Measurements from ENCODE around the gene TLL1. TPM values are rescaled to one million over a fixed set of nuclear protein-coding genes. Genes with fewer than 3 reads are reported as not detected.
A peak's percentile ranks its signal among the peaks of the same experiment; 100 is the strongest.

Gene TLL1
- not detected for polyA plus RNA-seq (ENCODE audit: low read depth in 6 of 6)

DNA sequence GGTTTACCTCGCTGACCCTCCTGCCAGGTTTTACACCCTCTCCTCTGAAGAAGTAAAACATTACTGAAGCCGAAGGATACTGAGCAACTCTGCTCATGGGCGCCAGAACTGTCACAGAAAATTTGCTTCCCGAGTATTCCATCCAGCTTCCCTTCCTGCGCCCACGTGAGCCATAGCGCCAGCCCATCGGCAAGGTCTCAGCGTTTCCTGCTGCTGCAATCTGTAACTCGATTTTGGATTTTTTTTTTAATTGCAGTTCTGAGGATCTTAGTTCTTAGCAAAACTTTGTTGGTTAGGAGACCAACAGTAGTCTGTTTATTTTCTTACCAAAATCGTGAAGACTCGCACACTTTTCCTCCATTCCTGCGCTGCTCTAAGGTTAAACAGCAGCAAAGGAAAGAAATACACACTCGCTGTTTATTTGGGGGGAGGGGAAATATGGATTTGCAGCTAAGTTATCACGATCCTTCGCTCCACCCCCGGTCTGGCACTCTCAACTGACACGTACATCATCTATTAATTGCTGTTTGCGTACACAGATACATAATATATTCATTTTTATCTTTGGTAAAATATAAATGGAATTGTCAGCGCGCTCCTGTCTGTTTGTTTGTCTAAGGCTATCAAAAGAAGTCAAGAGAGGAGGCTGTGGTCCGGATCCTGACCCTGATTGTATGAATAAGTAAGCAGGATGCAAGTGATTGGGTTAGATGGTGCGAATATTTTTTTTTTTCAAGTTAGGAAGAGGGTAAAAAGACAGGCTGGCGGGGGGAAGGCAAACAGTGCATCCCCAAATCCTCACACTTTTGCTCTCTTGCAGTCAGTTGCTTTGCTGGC is at the start of gene TLL1:
TSS of gene TLL1 (plus strand) at position 777 of the 837 bp plus-strand sequence. CDS start 668 bp downstream, outside the sequence.
- no peaks in the 10 kb centered on the region for H3K36me3 Mint-ChIP-seq
- H3K27ac Mint-ChIP-seq, result peak within 1 kb of the TSS in 1 of 6 donors; percentile 51
- H3K4me1 Mint-ChIP-seq, result peaks cover 0 to 24% (median 9%) of the 10 kb centered on the region in 3 donors
- ATAC-seq (ENCODE audit: low read depth in 2 of 2), result no peak
- peak within 1 kb of the TSS in 3 of 8 donors; percentile 15 to 51 (median 43) for H3K4me3 Mint-ChIP-seq
- DNase-seq, result no peak
- peaks cover 0 to 5% (median 0%) of the 10 kb centered on the region in 7 donors for H3K9me3 Mint-ChIP-seq
- H3K27me3 Mint-ChIP-seq, result peaks cover 23 to 58% (median 44%) of the 10 kb centered on the region in 3 donors

DNA sequence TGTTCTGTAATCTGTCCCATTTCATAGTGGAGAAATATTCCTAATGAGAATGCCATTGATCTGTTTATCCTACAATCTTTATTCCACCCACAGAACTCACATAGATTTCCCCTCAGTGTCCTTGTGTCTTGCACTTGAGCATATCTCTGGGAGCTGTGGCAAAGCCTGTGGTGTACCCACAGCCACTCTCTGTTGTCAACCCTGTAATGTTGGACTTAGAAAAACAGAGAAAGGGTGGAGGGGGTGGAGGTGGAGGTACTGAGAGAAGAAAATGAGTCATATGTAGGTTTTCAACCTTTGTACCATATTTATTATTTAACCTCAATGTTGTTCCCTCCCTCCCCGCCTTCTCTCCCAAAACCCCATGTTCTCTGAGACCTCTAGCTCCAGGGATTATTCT is 46.9 kb upstream of the TLL1 start:
- Mint-ChIP-seq H3K27ac (no peak overlapping the region), H3K4me1 (no peaks in the 10 kb centered on the region), H3K4me3 (no peak overlapping the region), H3K36me3 (no peaks in the 10 kb centered on the region), H3K27me3 (no peaks in the 10 kb centered on the region), H3K9me3 (peaks cover 0 to 14% (median 5%) of the 10 kb centered on the region in 7 donors)
- ATAC-seq (ENCODE audit: low read depth in 2 of 2), result no peak
- no peak for DNase-seq

DNA sequence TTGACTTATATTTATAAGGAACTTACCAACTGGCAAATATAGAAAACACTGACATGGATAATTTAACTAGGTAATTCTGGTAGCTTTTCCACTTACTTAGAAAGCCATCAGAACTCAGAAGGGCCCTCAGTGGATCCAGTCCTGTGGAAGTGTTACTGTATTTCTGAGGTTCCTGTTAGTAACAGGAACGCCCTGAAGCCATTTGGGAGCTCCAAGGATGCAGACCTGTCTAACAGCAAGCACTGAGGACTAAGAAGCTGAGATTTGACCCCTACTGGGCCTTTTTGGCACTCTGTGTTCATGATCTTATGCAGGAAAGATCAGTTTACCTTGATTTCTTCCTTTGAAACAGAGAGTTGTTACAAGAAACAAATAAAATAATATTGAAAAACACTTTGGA is 46.0 kb upstream of the TLL1 start:
- DNase-seq (no peak), ATAC-seq (ENCODE audit: low read depth in 2 of 2) (no peak)
- H3K27me3 Mint-ChIP-seq, result no peaks in the 10 kb centered on the region
- no peak overlapping the region for H3K4me3 Mint-ChIP-seq
- H3K4me1 Mint-ChIP-seq, result no peaks in the 10 kb centered on the region
- H3K27ac Mint-ChIP-seq, result no peak overlapping the region
- H3K36me3 Mint-ChIP-seq, result no peaks in the 10 kb centered on the region
- peaks cover 2 to 11% (median 5%) of the 10 kb centered on the region in 7 donors for H3K9me3 Mint-ChIP-seq

DNA sequence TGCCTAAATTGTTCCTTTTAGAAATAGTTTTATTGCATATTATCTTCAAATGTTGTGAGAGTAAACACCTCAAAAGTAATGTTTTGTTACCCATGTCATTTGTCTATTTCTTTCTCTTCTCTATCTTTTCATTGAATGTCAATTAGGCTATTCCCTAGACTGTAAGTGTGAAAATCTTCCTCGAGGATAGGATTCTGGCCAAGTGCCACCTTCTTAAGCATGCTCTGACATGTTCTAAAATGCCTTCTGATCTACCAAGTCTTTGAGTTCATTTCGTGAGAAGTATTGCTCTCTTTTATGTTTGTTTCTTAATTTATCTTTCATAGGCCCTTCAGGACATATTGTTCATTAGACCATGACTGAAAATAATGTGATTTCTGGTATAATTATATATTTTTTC is 44.1 kb upstream of the TLL1 start:
- no peak for DNase-seq
- ATAC-seq (ENCODE audit: low read depth in 2 of 2), result no peak

DNA sequence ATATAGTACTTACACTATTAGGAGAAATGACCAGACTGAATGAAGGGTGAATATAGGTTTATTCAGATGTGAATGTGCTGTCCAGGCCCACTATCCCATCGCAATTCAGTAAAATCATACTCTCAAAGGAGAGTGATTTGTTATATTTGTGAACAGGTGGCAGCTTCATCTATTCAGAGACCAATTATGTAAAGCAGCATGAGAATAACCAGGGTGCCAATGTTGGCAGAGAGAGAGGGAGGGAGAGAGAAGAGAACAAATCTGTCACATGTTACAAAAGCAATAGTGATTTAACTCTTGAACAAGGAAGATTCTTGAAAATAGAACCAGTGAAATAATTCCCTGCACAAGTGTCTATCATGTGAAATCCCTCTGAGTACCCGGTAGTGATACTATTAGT is 38.9 kb upstream of the TLL1 start:
- Mint-ChIP-seq H3K36me3 (no peaks in the 10 kb centered on the region), H3K4me3 (no peak overlapping the region), H3K27ac (no peak overlapping the region), H3K9me3 (peaks cover 0 to 5% (median 0%) of the 10 kb centered on the region in 7 donors), H3K27me3 (no peaks in the 10 kb centered on the region), H3K4me1 (no peaks in the 10 kb centered on the region)
- no peak for ATAC-seq (ENCODE audit: low read depth in 2 of 2)
- DNase-seq, result no peak

More for the DNA sequence above, 44.1 kb upstream of the TLL1 start:
- H3K4me1 Mint-ChIP-seq, result no peaks in the 10 kb centered on the region
- peaks cover 2 to 8% (median 5%) of the 10 kb centered on the region in 7 donors for H3K9me3 Mint-ChIP-seq
- H3K27me3 Mint-ChIP-seq, result no peaks in the 10 kb centered on the region
- no peaks in the 10 kb centered on the region for H3K36me3 Mint-ChIP-seq
- no peak overlapping the region for H3K27ac Mint-ChIP-seq
- H3K4me3 Mint-ChIP-seq, result no peak overlapping the region

DNA sequence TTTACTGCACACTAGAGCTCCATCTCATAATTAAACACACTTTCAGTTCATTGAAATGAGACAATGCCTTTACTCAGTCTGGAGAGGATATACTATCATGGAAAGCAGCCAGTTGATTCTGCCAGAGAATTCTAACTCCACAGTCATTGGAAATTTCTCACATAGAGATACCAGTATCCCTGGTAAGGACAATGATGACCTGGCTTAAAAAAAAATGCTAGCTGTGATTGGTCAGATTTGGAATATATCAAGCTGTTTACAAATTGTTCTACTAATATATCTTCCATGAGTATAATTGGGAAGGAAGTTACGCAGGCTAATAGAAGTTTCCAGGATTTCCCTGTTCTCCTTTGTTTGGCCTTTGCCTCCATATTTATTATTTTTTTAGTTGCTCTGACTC is 34.5 kb upstream of the TLL1 start:
- Mint-ChIP-seq H3K9me3 (peaks cover 0 to 5% (median 0%) of the 10 kb centered on the region in 7 donors), H3K4me3 (no peak overlapping the region), H3K27ac (no peak overlapping the region), H3K4me1 (no peaks in the 10 kb centered on the region), H3K36me3 (no peaks in the 10 kb centered on the region), H3K27me3 (no peaks in the 10 kb centered on the region)
- no peak for ATAC-seq (ENCODE audit: low read depth in 2 of 2)
- no peak for DNase-seq

DNA sequence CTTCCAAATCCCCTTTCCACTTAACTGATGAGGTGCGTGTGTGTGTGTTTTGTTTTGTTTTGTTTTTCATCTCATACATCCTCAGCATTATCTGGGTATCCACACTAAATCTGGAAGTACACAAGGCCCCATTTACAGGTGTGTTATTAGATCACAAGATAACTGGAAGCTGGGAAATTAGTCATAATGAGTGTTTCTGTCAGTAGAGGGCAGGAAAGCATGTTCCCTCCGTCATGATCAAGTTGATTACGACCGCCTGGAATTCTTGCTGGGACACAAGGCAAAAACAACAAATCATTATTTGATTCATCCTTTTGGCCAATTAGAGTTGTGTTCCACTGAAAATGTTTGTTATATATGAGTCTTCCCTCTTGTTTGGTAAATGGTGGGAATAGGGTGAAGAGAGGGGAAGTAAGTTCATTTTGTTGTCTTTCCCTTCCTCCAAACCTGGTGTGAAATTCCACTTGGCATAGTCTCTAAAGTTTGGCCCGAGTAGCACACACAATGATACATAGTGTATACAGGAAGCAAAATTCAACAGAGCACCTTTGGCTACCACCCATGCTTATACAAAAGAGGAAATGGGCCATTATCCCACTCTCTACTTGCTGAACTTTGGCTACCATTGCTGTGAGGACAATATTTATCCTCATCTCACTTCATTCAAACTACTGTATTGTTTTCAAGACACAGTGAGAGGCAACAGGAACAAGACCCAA is 33.3 kb upstream of the TLL1 start:
- peaks cover 0 to 5% (median 0%) of the 10 kb centered on the region in 7 donors for H3K9me3 Mint-ChIP-seq
- H3K4me1 Mint-ChIP-seq, result no peaks in the 10 kb centered on the region
- no peaks in the 10 kb centered on the region for H3K36me3 Mint-ChIP-seq
- H3K4me3 Mint-ChIP-seq, result no peak overlapping the region
- DNase-seq (no peak), ATAC-seq (ENCODE audit: low read depth in 2 of 2) (no peak)
- H3K27ac Mint-ChIP-seq, result no peak overlapping the region
- H3K27me3 Mint-ChIP-seq, result no peaks in the 10 kb centered on the region

DNA sequence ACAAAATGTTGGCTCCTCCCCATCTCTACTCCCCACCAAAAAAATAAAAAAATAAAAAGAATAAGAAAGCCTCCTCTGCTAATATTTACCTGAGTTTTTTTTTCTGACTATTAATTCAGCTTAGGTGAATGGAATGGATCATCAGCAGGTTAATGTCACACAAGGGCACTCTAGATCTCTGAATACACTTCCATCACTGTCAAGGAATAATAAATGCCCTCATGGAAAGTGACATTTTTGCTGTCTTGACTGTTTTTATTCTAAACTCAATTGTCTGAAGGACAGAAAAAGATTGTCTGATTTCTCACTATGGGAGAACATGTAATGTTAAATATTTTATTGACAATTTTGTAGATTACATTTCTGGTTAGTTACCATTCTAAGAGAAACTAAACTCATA is 30.4 kb upstream of the TLL1 start:
- H3K9me3 Mint-ChIP-seq, result peaks cover 0 to 5% (median 0%) of the 10 kb centered on the region in 7 donors
- ATAC-seq (ENCODE audit: low read depth in 2 of 2) (no peak), DNase-seq (no peak)
- no peak overlapping the region for H3K27ac Mint-ChIP-seq
- H3K27me3 Mint-ChIP-seq, result no peaks in the 10 kb centered on the region
- H3K4me1 Mint-ChIP-seq, result no peaks in the 10 kb centered on the region
- H3K4me3 Mint-ChIP-seq, result no peak overlapping the region
- no peaks in the 10 kb centered on the region for H3K36me3 Mint-ChIP-seq

DNA sequence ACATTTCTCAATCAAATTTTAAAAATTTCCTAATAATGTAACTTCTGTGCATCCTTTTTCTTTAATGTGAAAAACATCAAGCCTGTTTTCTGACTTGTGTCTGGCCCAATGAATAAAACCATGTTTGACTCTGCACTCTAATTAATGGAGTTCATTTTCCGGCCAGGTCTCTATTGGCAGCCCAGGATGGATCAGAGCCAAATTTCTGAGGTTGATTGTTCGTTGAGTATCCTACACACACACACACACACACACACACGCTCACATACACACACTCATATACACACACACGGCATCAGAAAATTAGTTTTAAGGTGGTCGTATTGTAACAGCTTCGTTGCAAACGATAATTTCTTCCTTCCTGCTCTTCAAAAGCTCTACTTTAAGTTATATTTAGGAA is 28.9 kb upstream of the TLL1 start:
- H3K27me3 Mint-ChIP-seq, result no peaks in the 10 kb centered on the region
- H3K9me3 Mint-ChIP-seq, result peaks cover 0 to 5% (median 1%) of the 10 kb centered on the region in 7 donors
- H3K4me1 Mint-ChIP-seq, result no peaks in the 10 kb centered on the region
- ATAC-seq (ENCODE audit: low read depth in 2 of 2) (no peak), DNase-seq (no peak)
- H3K36me3 Mint-ChIP-seq, result no peaks in the 10 kb centered on the region
- H3K4me3 Mint-ChIP-seq, result no peak overlapping the region
- no peak overlapping the region for H3K27ac Mint-ChIP-seq

DNA sequence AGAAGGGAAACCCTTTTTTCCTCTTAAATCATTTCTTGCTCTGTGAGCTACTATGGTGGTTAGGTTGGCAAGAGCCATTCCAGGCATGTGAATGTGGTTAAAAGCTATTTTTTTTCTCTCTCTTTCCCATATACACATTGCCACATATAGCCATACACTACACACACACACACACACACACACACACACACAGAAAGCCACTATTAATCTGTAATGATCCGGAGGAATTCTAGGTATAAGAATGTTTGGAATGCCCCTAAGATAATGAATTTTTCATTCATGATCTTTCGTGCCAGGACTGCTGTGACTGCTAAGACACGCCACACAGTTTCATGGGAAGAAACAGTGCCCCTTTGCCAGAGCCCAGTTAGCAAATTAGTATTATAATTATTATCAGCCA is 21.8 kb upstream of the TLL1 start:
- no peak overlapping the region for H3K4me3 Mint-ChIP-seq
- no peak overlapping the region for H3K27ac Mint-ChIP-seq
- no peaks in the 10 kb centered on the region for H3K27me3 Mint-ChIP-seq
- ATAC-seq (ENCODE audit: low read depth in 2 of 2) (no peak), DNase-seq (no peak)
- H3K4me1 Mint-ChIP-seq, result no peaks in the 10 kb centered on the region
- peaks cover 0 to 2% (median 0%) of the 10 kb centered on the region in 7 donors for H3K9me3 Mint-ChIP-seq
- H3K36me3 Mint-ChIP-seq, result no peaks in the 10 kb centered on the region

DNA sequence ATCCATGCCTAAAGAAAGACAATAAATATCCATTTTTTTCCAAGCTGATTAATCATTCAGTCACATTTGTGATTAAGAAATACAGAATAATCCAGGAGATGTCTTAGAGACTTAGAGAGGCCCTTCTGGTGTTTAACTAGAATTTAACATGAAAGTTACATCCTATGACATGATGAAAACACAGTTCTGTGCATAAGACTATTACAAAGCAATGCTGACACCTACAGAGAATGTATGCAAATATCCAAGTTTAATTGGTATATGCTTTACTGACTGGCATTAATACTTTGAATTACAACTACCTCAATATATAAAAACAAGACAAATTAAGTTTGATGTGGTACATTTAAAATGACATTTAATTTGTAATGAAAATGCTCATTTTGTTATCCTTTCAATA is 17.8 kb upstream of the TLL1 start:
- Mint-ChIP-seq H3K27ac (no peak overlapping the region), H3K9me3 (no peaks in the 10 kb centered on the region), H3K27me3 (no peaks in the 10 kb centered on the region), H3K36me3 (no peaks in the 10 kb centered on the region), H3K4me1 (no peaks in the 10 kb centered on the region), H3K4me3 (no peak overlapping the region)
- DNase-seq (no peak), ATAC-seq (ENCODE audit: low read depth in 2 of 2) (no peak)

DNA sequence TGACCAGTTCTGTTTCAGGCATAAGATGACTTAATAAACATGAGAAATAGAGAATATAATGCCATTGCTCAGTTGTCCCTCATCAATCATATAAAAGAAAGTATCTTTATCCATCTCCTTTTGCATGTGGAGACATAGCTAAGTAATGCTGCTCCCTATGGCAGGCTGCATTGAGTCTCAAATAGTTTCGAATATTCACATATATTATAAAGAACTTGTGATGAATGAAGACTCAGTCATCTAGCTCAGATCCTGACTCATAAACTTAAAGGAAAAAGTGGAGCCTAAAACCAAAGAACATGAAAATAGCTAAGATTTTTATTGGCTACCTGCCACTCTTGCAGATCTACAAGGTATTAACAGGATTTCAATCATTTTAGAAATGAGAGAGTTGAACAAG is 11.7 kb upstream of the TLL1 start:
- Mint-ChIP-seq H3K36me3 (no peaks in the 10 kb centered on the region), H3K9me3 (no peaks in the 10 kb centered on the region), H3K27ac (no peak overlapping the region), H3K4me3 (no peak overlapping the region), H3K27me3 (no peaks in the 10 kb centered on the region), H3K4me1 (no peaks in the 10 kb centered on the region)
- DNase-seq, result no peak
- ATAC-seq (ENCODE audit: low read depth in 2 of 2), result no peak

DNA sequence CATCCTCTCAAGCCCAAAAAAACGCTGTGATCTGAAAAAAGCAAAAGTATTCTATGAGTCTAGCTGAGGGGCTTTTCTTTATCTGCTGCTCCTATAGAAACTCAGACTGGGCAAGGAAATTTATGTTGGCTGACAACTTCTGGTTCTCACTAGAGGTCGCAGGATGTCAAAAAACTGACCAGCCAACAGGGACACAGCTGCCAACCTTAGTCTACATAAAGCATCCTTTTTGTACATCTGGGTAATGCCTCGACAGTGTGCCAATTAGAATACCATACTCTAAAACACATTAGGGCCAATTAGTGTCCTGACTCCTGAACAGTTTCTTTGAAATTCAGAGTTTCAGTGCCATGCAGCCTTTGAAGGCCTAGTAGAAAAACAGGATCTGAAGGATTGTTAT is 8.8 kb upstream of the TLL1 start:
- H3K4me1 Mint-ChIP-seq, result no peaks in the 10 kb centered on the region
- DNase-seq (no peak), ATAC-seq (ENCODE audit: low read depth in 2 of 2) (no peak)
- H3K9me3 Mint-ChIP-seq, result peaks cover 0 to 3% (median 0%) of the 10 kb centered on the region in 7 donors
- H3K27me3 Mint-ChIP-seq, result no peaks in the 10 kb centered on the region
- no peak overlapping the region for H3K4me3 Mint-ChIP-seq
- no peaks in the 10 kb centered on the region for H3K36me3 Mint-ChIP-seq
- no peak overlapping the region for H3K27ac Mint-ChIP-seq

Measured in naive B cell (primary cell).